Lower leg skin (tissue), 4 donors: ENCODE results near the gene SNRNP25. TPM values are rescaled to one million over a fixed set of nuclear protein-coding genes. Genes with fewer than 3 reads are reported as not detected.
A peak's percentile ranks its signal among the peaks of the same experiment; 100 is the strongest.

ENCODE experiments used
- DNase-seq, 2 donors: peaks; one replicate each; pipeline ENCODE4 v3.0.0-alpha.2; 2019; ENCODE audit warnings: low spot score in 2 of 2
- H3K4me3 ChIP-seq: fragments of 200-600 bp; sonication (generic); 2 replicates; pipeline ENCODE4 v1.5.1; 2017; ENCODE audit warnings: mild to moderate bottlenecking, low read depth; ENCODE audit not compliant: poor library complexity, severe bottlenecking
- CTCF ChIP-seq, 3 donors: fragments of 450-650 bp; IDR thresholded peaks; one replicate each; pipeline ENCODE4 v1.5.1; 2016; ENCODE audit warnings: antibody characterized with exemption in 3 of 3, mild to moderate bottlenecking in 3 of 3, moderate library complexity in 2 of 3
- POLR2A ChIP-seq, 2 donors: fragments of 450-650 bp; IDR thresholded peaks; one replicate each; pipeline ENCODE4 v1.6.1; 2016 to 2017; ENCODE audit warnings: antibody characterized with exemption in 2 of 2, mild to moderate bottlenecking in 1 of 2, moderate library complexity in 1 of 2
- WGBS, 2 donors: methylation state at CpG; one replicate each; pipeline ENCODE4 v1.1.5; 2018; 5-methylcytosine and 5-hydroxymethylcytosine counted together
- intact Hi-C: fragments of 100-400 bp; cut with DNase I; formaldehyde crosslinking; loops from one replicate; pipeline ENCODE4 v1.15.0; 2023; ENCODE audit warnings: low total_unique reads
- total RNA-seq, 4 donors: library from RNA; depleted of rRNA; stranded (reverse); fragments of >200 nt; gene quantifications; one replicate each; pipeline ENCODE4 v1.1.0, GENCODE V29; 2016

The SNRNP25 gene
- total RNA-seq, 4 donors from 2014 or later: 6.3 to 12.0 (median 10.4) TPM

- peak; percentile 82 to 97 for DNase-seq
- WGBS, 2 donors: 34 to 37% methylated on average over 11 of the region's 11 CpGs
- TF ChIP-seq CTCF (IDR thresholded peaks at IDR 0.05): no peak
- no peak for TF ChIP-seq POLR2A (IDR thresholded peaks at IDR 0.05)
- intact Hi-C loops: no loop called here
- no peak overlapping the region for H3K4me3 ChIP-seq
Measured at GRCh38 chr16:75580-76501, 22.2 kb downstream of the SNRNP25 start.

GRCh38 chr16:76535-77272 lies 23.1 kb downstream of the SNRNP25 start:
- no peak overlapping the region for H3K4me3 ChIP-seq
- intact Hi-C loops: no loop called here
- TF ChIP-seq CTCF (IDR thresholded peaks at IDR 0.05): no peak
- no peak for TF ChIP-seq POLR2A (IDR thresholded peaks at IDR 0.05)
- DNase-seq: peak; percentile 76 to 97
- 13 to 19% methylated on average over 10 to 13 of the region's 13 CpGs for WGBS, 2 donors

DNA sequence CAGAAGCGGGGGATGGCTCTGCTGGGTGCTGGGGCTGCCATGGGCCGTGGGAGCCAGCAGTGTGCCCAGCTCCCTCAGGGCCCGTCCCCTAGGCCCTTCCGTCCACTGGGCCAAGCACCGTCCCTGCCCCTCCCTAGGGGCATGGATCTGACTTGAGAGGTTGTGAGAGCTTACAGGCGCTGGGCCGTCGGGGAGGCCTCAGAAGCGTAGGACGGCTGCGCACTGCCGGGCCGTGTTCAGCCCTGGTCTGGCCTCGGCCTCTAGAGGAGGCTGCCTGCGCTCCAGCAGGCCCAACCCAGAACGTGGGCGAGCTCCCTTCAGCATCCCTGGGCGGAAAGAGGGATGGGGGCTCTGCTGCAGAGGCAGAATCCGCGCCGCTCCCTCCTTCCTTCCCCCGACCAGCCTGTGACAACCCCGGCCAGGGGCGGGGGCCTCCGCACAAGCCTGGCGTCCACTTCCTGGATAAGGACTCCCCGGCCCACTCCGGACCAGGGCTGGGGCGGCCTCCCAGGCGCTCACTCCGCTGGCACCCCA lies 23.7 kb downstream of the SNRNP25 start:
- no peak for TF ChIP-seq POLR2A (IDR thresholded peaks at IDR 0.05)
- TF ChIP-seq CTCF (IDR thresholded peaks at IDR 0.05): no peak
- intact Hi-C loops: no loop called here
- DNase-seq: peak in 1 of 2 donors; percentile 95
- 9 to 49% methylated on average over 2 to 12 of the region's 31 CpGs for WGBS, 2 donors
- H3K4me3 ChIP-seq: peak overlapping the region; percentile 70

- TF ChIP-seq CTCF (IDR thresholded peaks at IDR 0.05) (no peak), POLR2A (IDR thresholded peaks at IDR 0.05) (peak in 1 of 2 donors; percentile 32)
- WGBS, 2 donors: 0 to 1% methylated on average over 30 to 68 of the region's 83 CpGs
- intact Hi-C loops: no loop called here
- DNase-seq: peak; percentile 75 to 98
- peak within 1 kb of the TSS; percentile 70 for H3K4me3 ChIP-seq
Measured at GRCh38 chr16:77807-78443, 24.3 kb downstream of the SNRNP25 start, which contains the start of gene MPG. Gene MPG (plus strand): TSS chr16:78225. CDS start chr16:78310, 85 bp downstream.

DNA sequence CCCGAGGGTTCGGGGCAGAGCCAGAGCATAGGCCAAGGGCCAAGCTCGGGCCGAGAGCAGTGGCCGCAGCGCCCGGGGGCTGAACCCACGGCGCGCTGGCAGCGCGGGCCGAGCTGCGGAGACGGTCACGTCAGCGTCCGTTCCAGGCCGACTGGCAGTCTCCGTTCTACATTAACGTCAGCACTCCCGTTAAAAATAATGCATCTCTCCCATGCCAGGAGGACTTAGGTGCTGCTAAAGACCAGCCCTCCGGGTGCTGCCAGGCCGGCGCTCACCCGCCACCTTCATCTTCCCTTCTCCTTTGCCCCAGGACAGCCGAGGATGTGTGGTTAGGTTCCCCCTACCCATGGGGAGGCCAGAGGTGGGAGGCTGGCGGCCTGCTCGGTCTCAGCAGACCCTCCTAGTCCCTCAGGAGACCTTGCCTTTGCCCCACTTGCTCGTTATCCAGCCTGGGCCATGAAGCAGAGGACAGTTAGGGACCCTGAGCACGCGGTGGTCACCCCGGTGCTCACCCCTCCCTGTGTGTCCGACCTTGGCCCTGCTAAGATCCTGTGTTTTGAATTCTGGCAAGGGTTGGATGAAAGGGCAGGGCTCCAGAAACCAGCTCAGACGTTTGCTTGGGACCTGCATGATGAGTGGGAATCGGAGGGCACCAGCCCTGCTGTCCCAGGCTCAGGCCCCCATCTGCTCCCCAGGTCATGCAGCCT lies 25.0 kb downstream of the SNRNP25 start:
- TF ChIP-seq CTCF (IDR thresholded peaks at IDR 0.05) (no peak), POLR2A (IDR thresholded peaks at IDR 0.05) (no peak)
- no peak for DNase-seq
- WGBS, 2 donors: 8 to 16% methylated on average over 15 to 20 of the region's 36 CpGs
- intact Hi-C loops: no loop called here
- peak overlapping the region; percentile 70 for H3K4me3 ChIP-seq
